OCI-LY1 (cell line): Measurements from ENCODE around the gene ZC3H10.

Experiments used
- H2AFZ ChIP-seq: fragments of 200-600 bp; sonication (generic), shearing (Covaris generic); 2 replicates; pipeline ENCODE4 v1.6.0; 2014; ENCODE audit warnings: antibody characterized with exemption, mild to moderate bottlenecking, low read length
- H3F3A ChIP-seq: fragments of 200-600 bp; sonication (generic), shearing (Covaris generic); 2 replicates; pipeline ENCODE4 v1.6.0; 2014; ENCODE audit warnings: mild to moderate bottlenecking, antibody characterized with exemption, low read length, moderate library complexity; ENCODE audit not compliant: insufficient read depth
- H3K27ac ChIP-seq: fragments of 200-600 bp; sonication (generic); 2 replicates; pipeline ENCODE4 v1.5.1; 2014; ENCODE audit warnings: low read length, mixed run types, mild to moderate bottlenecking, low read depth; ENCODE audit not compliant: poor library complexity, severe bottlenecking
- H3K27me3 ChIP-seq: fragments of 200-600 bp; sonication (generic); 2 replicates; pipeline ENCODE4 v1.6.0; 2014; ENCODE audit warnings: antibody characterized with exemption, mild to moderate bottlenecking, low read length, moderate library complexity; ENCODE audit not compliant: insufficient read depth
- H3K36me3 ChIP-seq: fragments of 200-600 bp; sonication (generic); 2 replicates; pipeline ENCODE4 v1.6.1; 2014; ENCODE audit warnings: mild to moderate bottlenecking, antibody characterized with exemption, low read length, moderate library complexity, mixed read lengths; ENCODE audit not compliant: insufficient read depth
- H3K4me1 ChIP-seq: fragments of 200-600 bp; sonication (generic); 2 replicates; pipeline ENCODE4 v1.5.1; 2014; ENCODE audit warnings: mild to moderate bottlenecking, low read length, moderate library complexity; ENCODE audit not compliant: insufficient read depth, severe bottlenecking
- H3K4me2 ChIP-seq: fragments of 200-600 bp; sonication (generic), shearing (Covaris generic); 2 replicates; pipeline ENCODE4 v1.6.1; 2014; ENCODE audit warnings: low read length
- H3K4me3 ChIP-seq: fragments of 200-600 bp; sonication (generic); 2 replicates; pipeline ENCODE4 v1.5.1; 2014; ENCODE audit warnings: low read length, low read depth, mild to moderate bottlenecking, mixed read lengths; ENCODE audit not compliant: poor library complexity, severe bottlenecking
- H3K79me2 ChIP-seq: fragments of 200-600 bp; shearing (Covaris generic); 2 replicates; pipeline ENCODE4 v1.6.1; 2016; ENCODE audit warnings: mixed run types, low read length, mixed read lengths; ENCODE audit not compliant: insufficient read depth
- H3K9ac ChIP-seq: fragments of 200-600 bp; sonication (generic), shearing (Covaris generic); 2 replicates; pipeline ENCODE4 v1.6.1; 2014; ENCODE audit warnings: mild to moderate bottlenecking, low read length, mixed read lengths
- H3K9me2 ChIP-seq: fragments of 200-600 bp; sonication (generic), shearing (Covaris generic); 2 replicates; pipeline ENCODE4 v1.6.1; 2014; ENCODE audit warnings: low read depth, mild to moderate bottlenecking, low read length, mixed read lengths
- H3K9me3 ChIP-seq: fragments of 200-600 bp; shearing (Covaris generic); 2 replicates; pipeline ENCODE4 v1.6.1; 2014; ENCODE audit warnings: low read length, mixed read lengths
- H4K20me1 ChIP-seq: fragments of 200-600 bp; sonication (generic), shearing (Covaris generic); 2 replicates; pipeline ENCODE4 v1.6.0; 2016; ENCODE audit warnings: mild to moderate bottlenecking, low read length; ENCODE audit not compliant: insufficient read depth
- CTCF ChIP-seq: fragments of 200-600 bp; sonication (generic), shearing (Covaris generic); IDR thresholded peaks from 2 replicates; pipeline ENCODE4 v1.5.1; 2017; ENCODE audit warnings: mild to moderate bottlenecking, antibody characterized with exemption, low read length, moderate library complexity, mixed read lengths
- EZH2 ChIP-seq: fragments of 200-600 bp; sonication (generic), shearing (Covaris generic); IDR thresholded peaks from 2 replicates; pipeline ENCODE4 v1.8.0; 2017; ENCODE audit warnings: borderline replicate concordance, mixed run types, mild to moderate bottlenecking, antibody characterized with exemption, low read length, moderate library complexity, mixed read lengths

Gene ZC3H10

DNA sequence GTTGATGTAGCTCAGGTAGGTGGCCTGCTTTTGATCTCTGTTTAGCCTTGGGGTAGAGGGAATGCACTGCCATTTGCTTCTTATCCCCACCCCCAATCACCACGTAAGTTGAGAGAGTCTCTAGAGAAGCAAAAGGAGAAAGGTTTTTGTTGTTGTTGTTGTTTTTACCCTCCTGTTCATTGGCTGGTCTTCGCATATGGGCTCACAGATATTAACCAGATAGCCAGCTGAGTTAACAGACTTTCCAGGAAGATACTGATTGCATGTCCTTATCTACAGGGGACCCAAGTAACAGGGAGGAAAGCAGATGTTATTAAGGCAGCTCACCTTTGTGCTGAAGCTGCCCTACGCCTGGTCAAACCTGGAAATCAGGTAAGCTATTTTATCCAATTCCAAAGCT, 10.8 kb upstream of the ZC3H10 start:
- H3K4me1 ChIP-seq, result peaks cover 23% of the 10 kb centered on the region
- H3K4me3 ChIP-seq, result no peak overlapping the region
- no peak overlapping the region for H2AFZ ChIP-seq
- TF ChIP-seq EZH2, result no peak
- TF ChIP-seq CTCF, result no peak
- no peaks in the 10 kb centered on the region for H3K9me3 ChIP-seq
- H3K36me3 ChIP-seq, result peaks cover 64% of the 10 kb centered on the region
- H4K20me1 ChIP-seq, result no peaks in the 10 kb centered on the region
- H3K4me2 ChIP-seq, result no peak overlapping the region
- H3K27ac ChIP-seq, result no peak overlapping the region
- H3F3A ChIP-seq, result no peaks in the 10 kb centered on the region; the same call in 1 of the 2 replicates
- H3K27me3 ChIP-seq, result no peaks in the 10 kb centered on the region
- no peak overlapping the region for H3K9ac ChIP-seq
- H3K9me2 ChIP-seq, result no peaks in the 10 kb centered on the region
- peaks cover 27% of the 10 kb centered on the region for H3K79me2 ChIP-seq

DNA sequence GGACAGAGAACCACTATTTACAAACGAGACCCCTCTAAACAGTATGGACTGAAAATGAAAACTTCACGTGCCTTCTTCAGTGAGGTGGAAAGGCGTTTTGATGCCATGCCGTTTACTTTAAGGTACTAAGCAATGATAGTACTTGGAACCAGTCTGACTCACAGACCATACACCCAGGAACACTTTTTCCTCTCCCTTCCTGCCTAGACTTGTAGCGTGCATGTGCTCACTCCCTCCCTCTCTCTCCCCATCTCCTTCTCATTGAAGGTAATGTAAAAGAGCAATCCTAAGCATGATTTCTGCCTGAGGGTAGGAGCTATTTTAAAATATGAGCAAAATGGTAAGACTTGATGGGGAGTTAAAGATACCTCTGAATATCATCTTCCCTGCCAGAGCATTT, 7.5 kb upstream of the ZC3H10 start:
- Histone ChIP-seq H4K20me1 (no peaks in the 10 kb centered on the region), H3K4me1 (peaks cover 18% of the 10 kb centered on the region), H3K36me3 (peaks cover 84% of the 10 kb centered on the region), H3K79me2 (peaks cover 16% of the 10 kb centered on the region), H2AFZ (no peak overlapping the region), H3K27ac (no peak overlapping the region), H3K9ac (no peak overlapping the region), H3K4me3 (no peak overlapping the region), H3K9me3 (no peaks in the 10 kb centered on the region), H3F3A (peaks cover 25% of the 10 kb centered on the region; the same call in 1 of the 2 replicates), H3K9me2 (no peaks in the 10 kb centered on the region), H3K27me3 (no peaks in the 10 kb centered on the region), H3K4me2 (no peak overlapping the region)
- TF ChIP-seq EZH2 (no peak), CTCF (no peak)

- no peaks in the 10 kb centered on the region for H3K9me2 ChIP-seq
- H3K79me2 ChIP-seq, result peaks cover 7% of the 10 kb centered on the region
- H3K9ac ChIP-seq, result no peak overlapping the region
- H3K4me2 ChIP-seq, result no peak overlapping the region
- TF ChIP-seq EZH2, result no peak
- TF ChIP-seq CTCF, result no peak
- H3K36me3 ChIP-seq, result peaks cover 64% of the 10 kb centered on the region
- no peaks in the 10 kb centered on the region for H3K27me3 ChIP-seq
- peaks cover 15% of the 10 kb centered on the region for H3K4me1 ChIP-seq
- H3K9me3 ChIP-seq, result no peaks in the 10 kb centered on the region
- no peaks in the 10 kb centered on the region for H4K20me1 ChIP-seq
- H3K27ac ChIP-seq, result peak overlapping the region; percentile 1
- no peak overlapping the region for H2AFZ ChIP-seq
- H3F3A ChIP-seq, result peaks cover 25% of the 10 kb centered on the region; the same call in 1 of the 2 replicates
- no peak overlapping the region for H3K4me3 ChIP-seq
Measured at GRCh38 chr12:56114084-56114483, 4.0 kb upstream of the ZC3H10 start.
